Fibroblast of the aortic adventitia (primary cell): Measurements from ENCODE around the gene CDH5. TPM values are rescaled to one million over a fixed set of nuclear protein-coding genes. Genes with fewer than 3 reads are reported as not detected.

Experiments
- DNase-seq: peaks from one replicate; pipeline ENCODE4 v3.0.0-alpha.2; 2010; ENCODE audit warnings: low read depth
- H3K4me3 ChIP-seq: 2 replicates; pipeline ENCODE4 v1.5.1; 2011; ENCODE audit warnings: low read depth, mild to moderate bottlenecking, control low read depth, low read length, moderate library complexity
- total RNA-seq: library from RNA; depleted of rRNA; stranded (reverse); fragments of >200 nt; gene quantifications from 2 replicates; pipeline ENCODE4 v1.2.3, GENCODE V29; 2012; ENCODE audit warnings: low replicate concordance
- TF ChIP-seq, protein P1 (sequence below): IDR thresholded peaks from 2 replicates; pipeline ENCODE4 v1.5.1; 2011; ENCODE audit warnings: mild to moderate bottlenecking, low read length, control low read depth, inconsistent platforms; ENCODE audit not compliant: insufficient read depth

Gene CDH5
- total RNA-seq, 1 donor: 2.9 TPM

DNA sequence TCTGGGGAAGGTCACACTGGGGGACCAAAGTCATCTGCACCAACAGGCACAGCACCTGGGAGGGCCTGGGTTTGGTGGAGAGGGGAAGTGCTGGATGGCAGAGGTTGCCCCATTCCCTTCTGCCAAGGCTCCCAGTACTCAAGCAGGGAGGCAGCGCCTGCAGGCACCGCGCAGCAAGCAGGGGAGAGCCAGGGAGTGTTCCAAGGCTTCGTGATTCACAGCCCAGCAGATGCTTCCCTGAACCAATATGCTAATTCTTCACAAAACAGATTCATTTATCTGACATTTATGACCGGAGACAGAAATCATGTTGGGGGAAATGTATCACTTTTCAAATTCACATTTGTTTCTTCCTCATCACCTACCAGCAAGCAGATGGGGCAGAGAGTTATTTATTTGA, 13.4 kb upstream of the CDH5 start:
- TF ChIP-seq, protein P1, sequence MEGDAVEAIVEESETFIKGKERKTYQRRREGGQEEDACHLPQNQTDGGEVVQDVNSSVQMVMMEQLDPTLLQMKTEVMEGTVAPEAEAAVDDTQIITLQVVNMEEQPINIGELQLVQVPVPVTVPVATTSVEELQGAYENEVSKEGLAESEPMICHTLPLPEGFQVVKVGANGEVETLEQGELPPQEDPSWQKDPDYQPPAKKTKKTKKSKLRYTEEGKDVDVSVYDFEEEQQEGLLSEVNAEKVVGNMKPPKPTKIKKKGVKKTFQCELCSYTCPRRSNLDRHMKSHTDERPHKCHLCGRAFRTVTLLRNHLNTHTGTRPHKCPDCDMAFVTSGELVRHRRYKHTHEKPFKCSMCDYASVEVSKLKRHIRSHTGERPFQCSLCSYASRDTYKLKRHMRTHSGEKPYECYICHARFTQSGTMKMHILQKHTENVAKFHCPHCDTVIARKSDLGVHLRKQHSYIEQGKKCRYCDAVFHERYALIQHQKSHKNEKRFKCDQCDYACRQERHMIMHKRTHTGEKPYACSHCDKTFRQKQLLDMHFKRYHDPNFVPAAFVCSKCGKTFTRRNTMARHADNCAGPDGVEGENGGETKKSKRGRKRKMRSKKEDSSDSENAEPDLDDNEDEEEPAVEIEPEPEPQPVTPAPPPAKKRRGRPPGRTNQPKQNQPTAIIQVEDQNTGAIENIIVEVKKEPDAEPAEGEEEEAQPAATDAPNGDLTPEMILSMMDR: no peak
- DNase-seq: no peak
- H3K4me3 ChIP-seq: no peak overlapping the region

DNA sequence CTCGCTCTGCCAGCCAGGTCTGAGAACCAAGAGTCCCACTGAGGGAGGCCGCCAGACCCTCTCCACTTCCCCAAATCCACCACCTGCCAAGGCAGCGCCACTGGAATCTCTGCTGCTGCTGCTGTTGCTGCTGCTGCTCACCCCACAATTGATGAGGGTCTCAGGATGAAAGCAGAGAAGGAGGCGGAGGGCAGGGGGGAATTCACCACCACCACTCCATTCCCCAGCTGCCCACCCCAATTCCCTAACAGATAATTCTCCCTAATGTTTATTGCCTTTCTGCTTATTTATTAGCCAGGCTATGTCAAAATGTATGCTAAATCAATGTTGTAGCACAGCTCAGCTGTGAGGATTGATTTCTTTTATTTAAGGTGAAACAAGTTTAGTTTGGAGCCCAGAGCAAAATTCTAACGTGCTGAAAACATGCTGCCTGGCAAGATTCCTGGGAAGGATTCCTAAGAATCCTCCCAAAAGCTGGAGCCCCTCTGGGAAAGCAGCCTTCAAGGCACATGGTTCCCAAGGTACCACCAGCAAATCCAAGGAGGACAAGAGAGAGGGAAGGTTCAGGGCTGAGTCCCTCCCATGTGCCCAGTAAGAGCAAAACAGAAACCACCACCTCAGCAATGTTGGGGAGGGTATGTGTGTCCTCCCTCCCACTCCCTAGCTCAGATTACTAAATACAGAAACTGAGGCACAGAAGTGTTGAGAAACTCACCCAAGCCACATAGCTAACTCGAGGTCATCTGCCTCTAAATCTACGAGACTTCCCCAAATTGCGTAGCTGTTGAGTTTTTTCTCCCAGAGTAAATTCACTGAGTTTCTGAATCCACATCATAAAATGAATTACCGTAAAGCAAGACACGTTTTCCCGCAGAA, 12.2 kb upstream of the CDH5 start:
- no peak overlapping the region for H3K4me3 ChIP-seq
- TF ChIP-seq, protein P1: no peak
- no peak for DNase-seq

DNA sequence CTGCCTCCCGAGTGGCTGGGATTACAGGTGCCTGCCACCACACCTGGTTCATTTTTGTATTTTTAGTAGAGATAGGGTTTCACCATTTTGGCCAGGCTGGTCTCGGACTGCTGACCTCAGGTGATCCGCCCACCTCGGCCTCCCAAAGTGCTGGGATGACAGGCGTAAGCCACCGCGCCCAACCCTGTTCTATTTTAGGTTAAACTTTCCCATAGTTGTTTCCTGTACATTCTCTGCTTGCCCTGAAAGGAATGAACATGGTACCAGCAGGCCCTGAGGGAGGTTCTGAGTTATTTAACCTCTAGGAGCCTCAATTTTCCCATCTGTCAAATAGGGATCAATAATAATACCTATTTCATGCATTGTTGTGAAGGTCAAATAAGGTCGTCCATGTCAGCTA, 11.0 kb upstream of the CDH5 start:
- DNase-seq: no peak
- no peak overlapping the region for H3K4me3 ChIP-seq
- TF ChIP-seq, protein P1: no peak

DNA sequence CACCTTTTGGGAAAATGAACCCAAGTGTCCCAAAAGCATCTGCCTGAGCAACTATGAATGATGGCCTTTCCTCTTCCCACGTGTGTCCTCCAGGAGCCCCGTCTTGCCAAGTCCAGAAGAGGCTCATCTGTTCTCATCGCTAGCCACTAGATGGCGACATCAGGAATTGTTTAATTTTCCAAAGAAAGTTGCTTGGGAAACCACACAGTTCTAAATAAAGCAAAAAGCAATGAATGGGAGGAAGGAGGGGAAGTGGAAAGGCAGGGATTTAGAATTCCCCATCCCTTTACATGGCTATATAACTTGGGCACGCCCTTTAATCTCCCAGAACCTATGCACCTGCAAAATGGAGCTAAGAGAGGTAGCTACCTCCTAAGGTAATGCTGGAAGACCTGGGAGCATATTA, 9.0 kb upstream of the CDH5 start:
- H3K4me3 ChIP-seq: no peak overlapping the region
- TF ChIP-seq, protein P1: peak; percentile 70
- DNase-seq: peak; percentile 91

DNA sequence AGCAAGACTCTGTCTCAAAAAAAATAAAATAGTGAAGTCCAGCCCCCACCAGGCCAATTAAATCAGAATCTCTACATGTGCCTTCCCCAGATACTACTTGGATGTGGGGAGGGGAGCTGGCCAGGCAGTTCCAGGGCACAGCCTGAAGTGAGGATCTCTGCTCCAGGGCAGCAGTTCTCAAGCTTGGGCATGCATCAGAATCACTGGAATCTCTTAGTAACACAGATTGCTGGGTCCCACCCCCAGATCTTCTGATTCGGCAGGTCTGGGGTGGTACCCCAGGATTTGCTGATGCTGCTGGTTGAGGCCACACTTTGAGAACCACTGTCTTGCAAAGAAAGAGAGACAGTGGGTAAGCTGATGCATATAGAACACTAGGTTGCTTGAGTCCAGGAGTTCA, 8.3 kb upstream of the CDH5 start:
- TF ChIP-seq, protein P1: no peak
- H3K4me3 ChIP-seq: no peak overlapping the region
- DNase-seq: no peak

DNA sequence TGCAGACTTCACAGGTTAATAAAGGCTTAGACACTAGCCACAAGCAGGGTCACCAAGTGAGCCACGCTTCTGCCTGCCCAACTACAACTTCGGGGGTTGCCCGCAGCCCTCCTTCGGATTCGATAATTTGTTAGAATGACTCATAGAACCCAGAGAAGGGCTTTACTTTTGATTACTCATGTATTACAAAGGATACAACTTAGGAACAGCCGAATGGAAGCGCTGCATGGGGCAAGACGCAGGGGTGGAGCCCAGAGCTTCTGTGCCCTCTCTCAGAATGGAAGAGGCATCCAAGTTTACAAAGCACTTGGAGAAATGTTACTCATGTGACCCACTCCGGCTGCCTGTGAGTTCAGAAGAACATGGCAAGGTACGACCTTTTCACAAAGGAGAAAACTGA, 7.5 kb upstream of the CDH5 start:
- H3K4me3 ChIP-seq: no peak overlapping the region
- DNase-seq: peak; percentile 31
- TF ChIP-seq, protein P1: no peak
